Naive thymus-derived CD4-positive, alpha-beta T cell (primary cell): ENCODE measurements around the gene DACT2. TPM values are rescaled to one million over a fixed set of nuclear protein-coding genes. Genes with fewer than 3 reads are reported as not detected.

Experiments used
- ATAC-seq: fragments of 150-1000 bp; cut with Tn5 transposase; 2 replicates; pipeline ENCODE4 v1.10.0; 2021; ENCODE audit warnings: mild to moderate bottlenecking, moderate library complexity
- CTCF ChIA-PET: fragments of 350-600 bp; sonication (Branson Sonifier 250); formaldehyde crosslinking; loops from one replicate; lab custom pipeline; 2021; ENCODE audit warnings: antibody characterized with exemption; lab: Charles Lee
- POLR2A ChIA-PET: fragments of 350-600 bp; sonication (Branson Sonifier 250); formaldehyde crosslinking; loops from one replicate; lab custom pipeline; 2021; ENCODE audit warnings: antibody characterized with exemption, inconsistent platforms; lab: Charles Lee
- DNase-seq, 9 donors: peaks; one replicate each; pipeline versions ENCODE4 v3.0.0 to v3.0.0-alpha.2; 2020 to 2022; ENCODE audit warnings: mixed read lengths in 1 of 9
- H3K27ac ChIP-seq: one replicate; pipeline ENCODE4 v1.7.0; 2013; ENCODE audit warnings: mild to moderate bottlenecking, low read depth, low read length, moderate library complexity
- H3K27me3 ChIP-seq, 2 donors: one replicate each; pipeline ENCODE4 v1.7.0; 2013; ENCODE audit warnings: low read length in 2 of 2, mild to moderate bottlenecking in 2 of 2, moderate library complexity in 2 of 2; ENCODE audit not compliant: control insufficient read depth in 2 of 2, insufficient read depth in 2 of 2
- H3K36me3 ChIP-seq, 3 experiments: 1 replicate in 2 of 3; 2 replicates in 1 of 3; pipeline ENCODE4 v1.7.0; 2013; ENCODE audit warnings: low read length in 3 of 3, mild to moderate bottlenecking in 3 of 3, moderate library complexity in 1 of 3; ENCODE audit not compliant: insufficient read depth in 3 of 3, control insufficient read depth in 2 of 3
- H3K4me1 ChIP-seq, 2 donors: one replicate each; pipeline ENCODE4 v1.7.0; 2013; ENCODE audit warnings: low read length in 2 of 2, mild to moderate bottlenecking in 2 of 2, moderate library complexity in 1 of 2; ENCODE audit not compliant: control insufficient read depth in 2 of 2, insufficient read depth in 2 of 2
- H3K4me3 ChIP-seq: 2 replicates; pipeline ENCODE4 v1.7.0; 2013; ENCODE audit warnings: mild to moderate bottlenecking, low read length
- H3K9me3 ChIP-seq, 3 experiments: 1 replicate in 2 of 3; 2 replicates in 1 of 3; pipeline ENCODE4 v1.7.0; 2013; ENCODE audit warnings: low read length in 3 of 3; ENCODE audit not compliant: control insufficient read depth in 2 of 3
- H3K27ac Mint-ChIP-seq, 9 donors: one replicate each; pipeline ENCODE4 v1.8.0; 2020 to 2022; ENCODE audit warnings: mixed read lengths in 9 of 9, mild to moderate bottlenecking in 8 of 9, moderate library complexity in 5 of 9, inconsistent platforms in 2 of 9
- H3K27me3 Mint-ChIP-seq, 5 donors: one replicate each; pipeline ENCODE4 v1.8.0; 2021 to 2022; ENCODE audit warnings: mixed read lengths in 5 of 5, mild to moderate bottlenecking in 1 of 5
- H3K36me3 Mint-ChIP-seq, 5 donors: one replicate each; pipeline ENCODE4 v1.8.0; 2020 to 2022; ENCODE audit warnings: mixed read lengths in 5 of 5, mild to moderate bottlenecking in 3 of 5, inconsistent platforms in 1 of 5
- H3K4me1 Mint-ChIP-seq, 7 donors: one replicate each; pipeline ENCODE4 v1.8.0; 2020 to 2022; ENCODE audit warnings: mixed read lengths in 7 of 7, mild to moderate bottlenecking in 3 of 7, inconsistent platforms in 1 of 7
- H3K4me3 Mint-ChIP-seq, 10 donors: one replicate each; pipeline ENCODE4 v1.8.0; 2020 to 2022; ENCODE audit warnings: mild to moderate bottlenecking in 10 of 10, mixed read lengths in 10 of 10, moderate library complexity in 6 of 10, inconsistent platforms in 2 of 10
- H3K9me3 Mint-ChIP-seq, 11 donors: one replicate each; pipeline ENCODE4 v1.8.0; 2020 to 2022; ENCODE audit warnings: mixed read lengths in 11 of 11, mild to moderate bottlenecking in 4 of 11, inconsistent platforms in 1 of 11, moderate library complexity in 1 of 11
- intact Hi-C, 2 donors: fragments of 100-400 bp; cut with micrococcal nuclease; formaldehyde crosslinking; loops; one replicate each; pipeline ENCODE4 v1.15.1; 2023
- polyA plus RNA-seq, 2 donors: library from polyadenylated mRNA; unstranded; fragments of 300-500 nt; fragmentation: Illumina TruSeq; gene quantifications; one replicate each; pipeline ENCODE4 v1.2.3, GENCODE V29; 2021
- total RNA-seq, 6 experiments: library from RNA in 5 of 6; stranded (reverse) in 5 of 6; gene quantifications; 1 replicate in 5 of 6; 2 replicates in 1 of 6; pipeline ENCODE4 v1.2.3 and lab custom pipeline; 2021 to 2026

DACT2 gene
- total and polyA plus RNA-seq, 7 experiments from 2014 or later: 0.65 TPM; not detected in 6

DNA sequence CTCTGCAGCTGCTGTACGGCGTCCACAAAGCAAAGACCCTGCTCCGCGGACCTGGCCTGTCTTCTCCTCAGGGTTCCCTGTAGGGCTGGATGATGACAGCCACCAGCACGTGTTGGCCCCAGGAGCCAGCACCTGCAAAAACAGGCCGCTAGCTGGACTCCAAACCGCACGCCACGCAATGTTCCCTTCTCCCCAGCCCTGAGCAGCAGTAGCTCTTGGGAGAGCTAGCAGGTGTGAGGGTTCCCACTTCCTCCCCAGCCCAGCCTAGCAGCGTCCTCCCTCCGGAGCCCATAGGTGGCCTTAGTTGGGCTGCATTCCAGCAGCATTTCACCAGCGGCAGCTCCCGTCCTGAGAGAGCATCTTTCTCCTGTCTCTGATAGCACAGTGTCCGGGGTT lies 42.3 kb downstream of the DACT2 start:
- H3K4me3 ChIP-seq: no peak overlapping the region
- DNase-seq (no peak), ATAC-seq (no peak)
- no peaks in the 10 kb centered on the region for H3K27me3 ChIP-seq
- no peaks in the 10 kb centered on the region for H3K9me3 ChIP-seq
- ChIA-PET POLR2A (no interaction called here), CTCF (no interaction called here)
- H3K4me3 Mint-ChIP-seq: no peak overlapping the region
- H3K4me1 ChIP-seq: no peaks in the 10 kb centered on the region
- no peak overlapping the region for H3K27ac ChIP-seq
- H3K36me3 Mint-ChIP-seq: no peaks in the 10 kb centered on the region
- peaks cover 0 to 8% (median 0%) of the 10 kb centered on the region in 11 donors for H3K9me3 Mint-ChIP-seq
- intact Hi-C loops: no loop called here
- H3K27me3 Mint-ChIP-seq: peaks cover 8 to 52% (median 24%) of the 10 kb centered on the region in 5 donors
- no peaks in the 10 kb centered on the region for H3K36me3 ChIP-seq
- H3K4me1 Mint-ChIP-seq: peaks cover 0 to 1% (median 0%) of the 10 kb centered on the region in 7 donors
- no peak overlapping the region for H3K27ac Mint-ChIP-seq

DNA sequence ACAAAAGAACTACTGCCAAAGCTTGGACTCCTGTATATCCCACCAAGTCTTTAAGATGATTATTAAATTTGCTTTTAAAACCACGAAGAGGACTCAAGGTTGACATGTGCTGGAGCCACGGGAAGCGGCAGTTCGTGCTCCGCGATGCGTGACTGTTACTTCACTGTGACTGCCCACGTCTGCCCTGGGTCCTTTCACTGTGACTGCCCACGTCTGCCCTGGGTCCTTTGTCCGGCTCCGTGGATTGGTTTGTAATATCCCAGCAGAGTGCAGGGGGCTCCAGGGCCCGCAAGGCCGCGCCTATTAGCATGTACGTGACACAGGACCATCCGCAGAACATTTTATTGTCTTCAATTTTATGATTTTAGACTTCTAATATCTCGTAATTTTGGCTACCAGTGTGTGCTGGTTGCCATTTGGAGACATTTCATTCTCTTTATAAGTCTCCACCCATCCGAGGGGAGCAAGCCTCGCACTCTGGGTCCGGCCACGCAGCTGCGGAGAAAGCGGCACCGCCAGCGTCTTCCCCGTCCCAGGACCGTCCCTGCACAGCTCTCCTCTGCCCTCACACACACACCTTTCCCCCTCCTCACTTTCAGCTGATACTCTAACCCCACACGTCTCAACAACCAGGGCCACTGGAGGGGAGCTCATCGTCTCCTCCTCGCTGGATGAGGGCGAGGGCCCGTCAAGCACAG lies 42.9 kb downstream of the DACT2 start:
- CTCF ChIA-PET: no interaction called here
- Mint-ChIP-seq H3K36me3 (no peaks in the 10 kb centered on the region), H3K27me3 (peaks cover 9 to 52% (median 24%) of the 10 kb centered on the region in 5 donors), H3K4me1 (peaks cover 0 to 1% (median 0%) of the 10 kb centered on the region in 7 donors), H3K4me3 (no peak overlapping the region), H3K9me3 (peaks cover 0 to 3% (median 0%) of the 10 kb centered on the region in 11 donors), H3K27ac (no peak overlapping the region)
- POLR2A ChIA-PET: no interaction called here
- ATAC-seq (no peak), DNase-seq (no peak)
- H3K4me3 ChIP-seq: no peak overlapping the region
- intact Hi-C loops: no loop called here
- H3K4me1 ChIP-seq: no peaks in the 10 kb centered on the region
- H3K36me3 ChIP-seq: no peaks in the 10 kb centered on the region
- H3K27ac ChIP-seq: no peak overlapping the region
- H3K27me3 ChIP-seq: no peaks in the 10 kb centered on the region
- no peaks in the 10 kb centered on the region for H3K9me3 ChIP-seq

GRCh38 chr6:168275168-168275567 lies 44.4 kb downstream of the DACT2 start:
- peaks cover 0 to 1% (median 0%) of the 10 kb centered on the region in 7 donors for H3K4me1 Mint-ChIP-seq
- CTCF ChIA-PET: no interaction called here
- H3K4me3 Mint-ChIP-seq: no peak overlapping the region
- H3K27me3 Mint-ChIP-seq: peaks cover 9 to 53% (median 24%) of the 10 kb centered on the region in 5 donors
- H3K27ac Mint-ChIP-seq: no peak overlapping the region
- H3K9me3 Mint-ChIP-seq: peaks cover 0 to 2% (median 0%) of the 10 kb centered on the region in 11 donors
- intact Hi-C loops: no loop called here
- POLR2A ChIA-PET: no interaction called here
- Histone ChIP-seq H3K27me3 (no peaks in the 10 kb centered on the region), H3K27ac (no peak overlapping the region), H3K36me3 (no peaks in the 10 kb centered on the region), H3K9me3 (no peaks in the 10 kb centered on the region), H3K4me3 (no peak overlapping the region), H3K4me1 (no peaks in the 10 kb centered on the region)
- no peak for DNase-seq
- no peaks in the 10 kb centered on the region for H3K36me3 Mint-ChIP-seq
- no peak for ATAC-seq

GRCh38 chr6:168274037-168274952 lies 45.3 kb downstream of the DACT2 start:
- ChIA-PET POLR2A (no interaction called here), CTCF (no interaction called here)
- peaks cover 9 to 52% (median 24%) of the 10 kb centered on the region in 5 donors for H3K27me3 Mint-ChIP-seq
- H3K36me3 Mint-ChIP-seq: no peaks in the 10 kb centered on the region
- no peak overlapping the region for H3K4me3 ChIP-seq
- H3K36me3 ChIP-seq: no peaks in the 10 kb centered on the region
- H3K4me1 ChIP-seq: no peaks in the 10 kb centered on the region
- DNase-seq: no peak
- intact Hi-C loops: no loop called here
- no peak overlapping the region for H3K4me3 Mint-ChIP-seq
- peaks cover 0 to 2% (median 0%) of the 10 kb centered on the region in 11 donors for H3K9me3 Mint-ChIP-seq
- H3K9me3 ChIP-seq: no peaks in the 10 kb centered on the region
- H3K4me1 Mint-ChIP-seq: peaks cover 0 to 1% (median 0%) of the 10 kb centered on the region in 7 donors
- no peak overlapping the region for H3K27ac ChIP-seq
- ATAC-seq: no peak
- H3K27me3 ChIP-seq: no peaks in the 10 kb centered on the region
- H3K27ac Mint-ChIP-seq: peak overlapping the region in 1 of 9 donors; percentile 26

DNA sequence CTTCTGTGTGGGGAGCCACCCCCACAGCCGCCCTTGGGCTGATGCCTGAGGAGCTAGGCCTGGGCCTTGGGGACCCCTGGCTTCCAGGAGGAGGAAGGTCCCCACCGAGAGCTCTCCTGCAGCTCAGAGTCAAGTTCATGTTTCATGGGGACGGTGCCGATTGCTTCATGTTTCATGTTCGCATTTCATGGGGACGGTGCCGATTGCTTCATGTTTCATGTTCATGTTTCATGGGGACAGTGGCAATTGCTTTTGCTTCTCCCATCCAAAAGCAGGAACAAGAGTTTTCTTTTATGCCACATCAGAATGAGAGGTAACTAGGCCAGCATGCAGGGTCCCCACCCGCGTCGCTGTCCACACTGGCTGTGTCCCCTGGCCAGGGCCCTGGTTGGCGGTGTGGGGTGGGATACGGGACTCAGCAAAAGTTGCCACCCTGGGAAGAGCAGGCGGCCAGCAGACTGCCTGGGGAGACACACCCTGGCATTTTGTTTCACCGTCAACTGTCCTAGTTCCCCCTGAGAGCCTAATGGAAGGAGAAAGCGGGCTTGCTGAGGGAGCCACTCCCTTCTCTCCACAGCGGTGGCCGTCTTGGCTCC lies 46.0 kb downstream of the DACT2 start:
- Histone ChIP-seq H3K36me3 (no peaks in the 10 kb centered on the region), H3K9me3 (no peaks in the 10 kb centered on the region), H3K4me3 (no peak overlapping the region), H3K27me3 (no peaks in the 10 kb centered on the region), H3K4me1 (no peaks in the 10 kb centered on the region), H3K27ac (no peak overlapping the region)
- ChIA-PET CTCF (no interaction called here), POLR2A (no interaction called here)
- intact Hi-C loops: no loop called here
- Mint-ChIP-seq H3K9me3 (peaks cover 0 to 2% (median 0%) of the 10 kb centered on the region in 11 donors), H3K4me3 (no peak overlapping the region), H3K27me3 (peaks cover 9 to 45% (median 24%) of the 10 kb centered on the region in 5 donors), H3K4me1 (peaks cover 0 to 1% (median 0%) of the 10 kb centered on the region in 7 donors), H3K27ac (no peak overlapping the region), H3K36me3 (no peaks in the 10 kb centered on the region)
- ATAC-seq (no peak), DNase-seq (no peak)

DNA sequence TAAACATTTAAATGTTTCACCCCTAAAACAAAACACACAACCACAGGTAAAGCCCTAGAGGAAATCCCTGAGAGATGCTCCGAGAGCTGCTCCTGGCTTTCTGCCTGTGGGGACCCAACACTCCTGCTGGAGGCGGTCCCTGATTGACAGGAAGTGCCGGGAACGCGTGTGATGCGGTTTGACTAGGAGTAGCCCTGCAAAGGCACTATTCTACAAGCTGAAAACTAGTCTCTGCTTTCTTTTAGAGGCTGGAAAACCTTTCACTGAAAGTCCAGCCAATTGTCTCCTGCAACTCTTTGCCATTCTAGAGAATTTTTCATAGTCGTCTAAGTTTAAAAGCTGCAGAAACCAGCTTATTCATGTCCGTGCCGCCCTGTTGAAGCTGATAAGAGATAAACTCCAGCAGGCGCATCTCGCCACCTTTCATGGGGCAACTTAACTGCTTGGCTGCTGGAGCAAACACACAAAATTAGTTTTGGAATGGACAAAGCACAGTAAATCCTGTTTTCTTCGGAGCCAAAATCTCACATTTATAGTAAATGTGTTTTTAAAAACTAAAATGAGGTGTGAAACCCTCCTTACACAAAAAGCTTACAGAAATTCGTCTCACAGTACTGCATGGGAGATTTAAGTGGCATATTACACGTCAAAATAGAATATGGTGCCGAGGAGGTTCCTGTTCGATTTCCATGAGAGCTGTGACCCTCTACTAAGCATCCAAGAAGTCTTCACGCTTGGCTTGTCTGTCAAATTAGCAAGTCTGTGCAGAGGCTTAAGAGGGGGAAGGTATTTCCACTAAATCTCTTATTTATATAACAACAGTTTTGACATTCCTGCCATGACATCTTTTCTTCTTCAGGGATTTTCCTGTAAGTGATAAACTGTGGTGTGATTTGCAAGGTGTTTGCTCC lies 46.9 kb downstream of the DACT2 start:
- no peak for ATAC-seq
- peaks cover 0 to 1% (median 0%) of the 10 kb centered on the region in 7 donors for H3K4me1 Mint-ChIP-seq
- CTCF ChIA-PET: no interaction called here

More for the DNA sequence above, 46.9 kb downstream of the DACT2 start:
- H3K36me3 ChIP-seq: no peaks in the 10 kb centered on the region
- H3K9me3 ChIP-seq: no peaks in the 10 kb centered on the region
- H3K27ac ChIP-seq: no peak overlapping the region
- Mint-ChIP-seq H3K9me3 (peaks cover 0 to 4% (median 0%) of the 10 kb centered on the region in 11 donors), H3K27me3 (peaks cover 9 to 45% (median 24%) of the 10 kb centered on the region in 5 donors), H3K27ac (no peak overlapping the region), H3K4me3 (peak overlapping the region in 1 of 10 donors; percentile 8), H3K36me3 (no peaks in the 10 kb centered on the region)
- DNase-seq: no peak
- intact Hi-C loops: no loop called here
- no peaks in the 10 kb centered on the region for H3K4me1 ChIP-seq
- POLR2A ChIA-PET: no interaction called here
- H3K4me3 ChIP-seq: no peak overlapping the region
- H3K27me3 ChIP-seq: no peaks in the 10 kb centered on the region
